GM23338 (cell line): ENCODE results near the gene KCMF1.

ENCODE experiments used
- EZH2 ChIP-seq: fragments of 200-600 bp; sonication (generic); IDR thresholded peaks from one replicate; pipeline ENCODE4 v1.8.0; 2017; ENCODE audit warnings: antibody characterized with exemption, mild to moderate bottlenecking, low read depth; ENCODE audit not compliant: unreplicated experiment
- EZH2phosphoT487 ChIP-seq: fragments of 200-600 bp; sonication (generic); IDR thresholded peaks from one replicate; pipeline ENCODE4 v1.8.1; 2018; ENCODE audit warnings: antibody characterized with exemption; ENCODE audit not compliant: unreplicated experiment
- NANOG ChIP-seq: IDR thresholded peaks from 2 replicates; pipeline ENCODE4 v1.6.1; 2016; ENCODE audit warnings: antibody characterized with exemption, borderline replicate concordance
- POLR2AphosphoS5 ChIP-seq: IDR thresholded peaks from 2 replicates; pipeline ENCODE4 v1.6.1; 2016; ENCODE audit warnings: antibody characterized with exemption, low read depth
- ZNF114 ChIP-seq: fragments of 250-450 bp; sonication (Bioruptor Pico); IDR thresholded peaks from 2 replicates; pipeline ENCODE4 v1.5.0; 2020; ENCODE audit warnings: mild to moderate bottlenecking, moderate library complexity
- TF ChIP-seq, protein P1 (sequence below), 2 experiments: fragments of 200-600 bp in 1 of 2; sonication (generic) in 1 of 2; conservative IDR thresholded peaks; 2 replicates each; pipeline versions ENCODE4 v1.5.1 to v1.6.1; 2016 to 2017; ENCODE audit warnings: antibody characterized with exemption in 2 of 2, low read depth in 2 of 2, mild to moderate bottlenecking in 2 of 2, moderate library complexity in 1 of 2
- TF ChIP-seq, protein P2 (sequence below): IDR thresholded peaks from 2 replicates; pipeline ENCODE4 v1.6.1; 2016; ENCODE audit warnings: antibody characterized with exemption
- TF ChIP-seq, protein P3 (sequence below): IDR thresholded peaks from one replicate; pipeline ENCODE4 v1.6.1; 2018; ENCODE audit warnings: antibody characterized with exemption; ENCODE audit not compliant: unreplicated experiment

DNA sequence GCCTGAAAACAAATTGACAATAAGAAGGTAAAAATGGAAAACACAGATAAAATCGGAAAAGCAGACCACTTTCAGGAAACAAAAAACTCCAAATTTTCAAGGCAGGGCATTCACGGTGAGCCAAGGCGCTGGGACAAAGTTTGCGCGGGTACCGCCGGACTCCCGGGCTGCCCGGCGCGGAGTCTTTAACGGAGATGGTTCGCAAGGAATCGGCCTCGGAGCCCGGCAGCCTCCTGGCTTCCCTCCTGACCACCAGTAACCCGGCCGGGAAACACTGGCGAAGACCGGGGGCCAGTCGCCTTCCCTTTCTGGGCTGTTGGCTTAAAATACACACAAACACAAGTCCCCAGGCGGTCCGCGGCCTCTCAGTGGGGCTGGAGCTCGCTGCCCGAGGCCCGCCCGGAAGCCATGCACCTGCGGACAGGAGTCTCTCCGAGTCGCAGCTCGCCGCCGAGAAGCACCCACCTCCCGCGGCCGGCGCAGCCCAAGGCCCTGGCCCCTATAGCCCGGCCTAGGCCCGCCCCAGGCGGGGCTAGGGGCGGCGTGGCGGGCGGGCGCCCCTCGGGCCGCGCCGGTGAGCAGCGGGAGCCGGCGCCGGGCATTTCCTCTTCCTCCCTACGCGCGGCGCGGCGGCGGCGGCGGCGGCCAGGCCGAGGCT, 622 bp upstream of the KCMF1 start:
- TF ChIP-seq, protein P1, sequence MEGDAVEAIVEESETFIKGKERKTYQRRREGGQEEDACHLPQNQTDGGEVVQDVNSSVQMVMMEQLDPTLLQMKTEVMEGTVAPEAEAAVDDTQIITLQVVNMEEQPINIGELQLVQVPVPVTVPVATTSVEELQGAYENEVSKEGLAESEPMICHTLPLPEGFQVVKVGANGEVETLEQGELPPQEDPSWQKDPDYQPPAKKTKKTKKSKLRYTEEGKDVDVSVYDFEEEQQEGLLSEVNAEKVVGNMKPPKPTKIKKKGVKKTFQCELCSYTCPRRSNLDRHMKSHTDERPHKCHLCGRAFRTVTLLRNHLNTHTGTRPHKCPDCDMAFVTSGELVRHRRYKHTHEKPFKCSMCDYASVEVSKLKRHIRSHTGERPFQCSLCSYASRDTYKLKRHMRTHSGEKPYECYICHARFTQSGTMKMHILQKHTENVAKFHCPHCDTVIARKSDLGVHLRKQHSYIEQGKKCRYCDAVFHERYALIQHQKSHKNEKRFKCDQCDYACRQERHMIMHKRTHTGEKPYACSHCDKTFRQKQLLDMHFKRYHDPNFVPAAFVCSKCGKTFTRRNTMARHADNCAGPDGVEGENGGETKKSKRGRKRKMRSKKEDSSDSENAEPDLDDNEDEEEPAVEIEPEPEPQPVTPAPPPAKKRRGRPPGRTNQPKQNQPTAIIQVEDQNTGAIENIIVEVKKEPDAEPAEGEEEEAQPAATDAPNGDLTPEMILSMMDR (conservative IDR thresholded peaks at IDR 0.05; ENCODE audit: low read depth in 2 of 2): no peak
- no peak; the same call in 1 of the 2 replicates for TF ChIP-seq POLR2AphosphoS5
- TF ChIP-seq NANOG: no peak
- no peak for TF ChIP-seq EZH2
- no peak for TF ChIP-seq ZNF114 (CRISPR knock-in tag)
- TF ChIP-seq, protein P2, sequence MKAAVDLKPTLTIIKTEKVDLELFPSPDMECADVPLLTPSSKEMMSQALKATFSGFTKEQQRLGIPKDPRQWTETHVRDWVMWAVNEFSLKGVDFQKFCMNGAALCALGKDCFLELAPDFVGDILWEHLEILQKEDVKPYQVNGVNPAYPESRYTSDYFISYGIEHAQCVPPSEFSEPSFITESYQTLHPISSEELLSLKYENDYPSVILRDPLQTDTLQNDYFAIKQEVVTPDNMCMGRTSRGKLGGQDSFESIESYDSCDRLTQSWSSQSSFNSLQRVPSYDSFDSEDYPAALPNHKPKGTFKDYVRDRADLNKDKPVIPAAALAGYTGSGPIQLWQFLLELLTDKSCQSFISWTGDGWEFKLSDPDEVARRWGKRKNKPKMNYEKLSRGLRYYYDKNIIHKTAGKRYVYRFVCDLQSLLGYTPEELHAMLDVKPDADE: no peak
- no peak for TF ChIP-seq EZH2phosphoT487
- TF ChIP-seq, protein P3, sequence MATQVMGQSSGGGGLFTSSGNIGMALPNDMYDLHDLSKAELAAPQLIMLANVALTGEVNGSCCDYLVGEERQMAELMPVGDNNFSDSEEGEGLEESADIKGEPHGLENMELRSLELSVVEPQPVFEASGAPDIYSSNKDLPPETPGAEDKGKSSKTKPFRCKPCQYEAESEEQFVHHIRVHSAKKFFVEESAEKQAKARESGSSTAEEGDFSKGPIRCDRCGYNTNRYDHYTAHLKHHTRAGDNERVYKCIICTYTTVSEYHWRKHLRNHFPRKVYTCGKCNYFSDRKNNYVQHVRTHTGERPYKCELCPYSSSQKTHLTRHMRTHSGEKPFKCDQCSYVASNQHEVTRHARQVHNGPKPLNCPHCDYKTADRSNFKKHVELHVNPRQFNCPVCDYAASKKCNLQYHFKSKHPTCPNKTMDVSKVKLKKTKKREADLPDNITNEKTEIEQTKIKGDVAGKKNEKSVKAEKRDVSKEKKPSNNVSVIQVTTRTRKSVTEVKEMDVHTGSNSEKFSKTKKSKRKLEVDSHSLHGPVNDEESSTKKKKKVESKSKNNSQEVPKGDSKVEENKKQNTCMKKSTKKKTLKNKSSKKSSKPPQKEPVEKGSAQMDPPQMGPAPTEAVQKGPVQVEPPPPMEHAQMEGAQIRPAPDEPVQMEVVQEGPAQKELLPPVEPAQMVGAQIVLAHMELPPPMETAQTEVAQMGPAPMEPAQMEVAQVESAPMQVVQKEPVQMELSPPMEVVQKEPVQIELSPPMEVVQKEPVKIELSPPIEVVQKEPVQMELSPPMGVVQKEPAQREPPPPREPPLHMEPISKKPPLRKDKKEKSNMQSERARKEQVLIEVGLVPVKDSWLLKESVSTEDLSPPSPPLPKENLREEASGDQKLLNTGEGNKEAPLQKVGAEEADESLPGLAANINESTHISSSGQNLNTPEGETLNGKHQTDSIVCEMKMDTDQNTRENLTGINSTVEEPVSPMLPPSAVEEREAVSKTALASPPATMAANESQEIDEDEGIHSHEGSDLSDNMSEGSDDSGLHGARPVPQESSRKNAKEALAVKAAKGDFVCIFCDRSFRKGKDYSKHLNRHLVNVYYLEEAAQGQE: no peak
